Measurements from ENCODE around the gene CAMK1D.
"Not testable (repeated sequence)": the region's sequence is repeated elsewhere in the genome, so short reads cannot be mapped to it uniquely, and the experiment has no call there.

CAMK1D gene

DNA sequence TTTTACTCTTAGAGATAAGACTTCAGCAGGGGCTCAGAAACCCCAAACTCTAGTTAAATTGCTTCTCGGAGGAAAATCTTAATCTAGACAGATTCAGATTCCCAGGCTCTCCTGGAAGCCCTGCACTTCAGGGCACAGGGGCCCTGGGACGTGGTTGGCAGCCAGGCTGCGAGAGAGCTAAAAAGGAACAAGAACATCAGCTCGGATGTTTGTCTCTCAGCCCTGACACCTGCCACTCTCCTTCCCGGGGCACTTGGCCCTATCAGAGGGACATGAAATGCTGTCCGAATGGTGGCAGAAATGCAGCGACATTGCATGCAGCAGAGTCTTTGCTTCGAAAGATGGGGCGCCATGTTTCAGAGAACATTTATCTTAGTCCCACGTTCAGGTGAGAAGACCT is 485.4 kb downstream of the CAMK1D start:
- no peak for DNase-seq

- DNase-seq = no peak
Observed at GRCh38 chr10:12835709-12836108, 486.4 kb downstream of the CAMK1D start.

GRCh38 chr10:12838366-12838765 is 489.0 kb downstream of the CAMK1D start:
- DNase-seq = no peak

DNA sequence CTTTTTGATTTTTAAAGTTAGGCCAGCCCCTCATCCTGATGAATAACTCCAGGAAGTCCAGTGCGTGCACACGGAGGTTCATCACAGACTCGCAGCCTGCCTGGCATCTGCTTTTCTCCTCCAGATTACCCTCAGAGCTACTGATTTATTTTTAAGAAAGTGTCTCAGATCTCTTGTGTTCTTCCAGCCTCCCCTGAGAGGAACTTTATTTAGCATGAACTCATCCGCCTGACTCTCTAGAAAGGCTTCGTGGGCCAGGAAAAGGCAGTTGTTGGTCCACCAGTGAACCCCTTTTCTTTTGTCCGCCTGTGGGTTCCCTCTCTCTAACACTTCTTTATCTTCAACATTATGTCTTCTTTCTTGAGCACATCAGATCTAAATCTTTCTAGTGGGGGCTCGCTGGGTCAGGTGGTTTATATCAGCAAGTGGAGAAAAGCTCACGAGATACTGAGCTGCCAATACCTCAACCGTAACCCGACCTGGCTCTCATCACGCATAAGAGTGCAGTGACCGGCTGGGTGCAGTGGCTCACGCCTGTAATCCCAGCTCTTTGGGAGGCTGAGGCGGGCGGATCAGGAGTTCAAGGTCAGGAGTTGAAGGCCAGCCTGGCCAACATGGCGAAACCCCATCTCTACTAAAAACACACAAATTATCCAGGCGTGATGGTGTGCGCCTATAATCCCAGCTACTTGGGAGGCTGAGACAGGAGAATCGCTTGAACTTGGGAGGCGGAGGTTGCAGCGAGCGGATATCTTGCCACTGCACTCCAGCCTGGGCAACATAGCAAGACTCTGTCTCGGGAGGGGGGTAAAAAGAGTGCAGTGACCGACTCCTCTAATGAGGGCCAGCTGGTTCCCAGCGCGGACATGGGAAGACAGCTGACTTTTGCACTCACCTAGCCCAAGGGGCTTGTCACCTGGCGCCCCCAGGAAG is 489.9 kb downstream of the CAMK1D start:
- DNase-seq = no peak

GRCh38 chr10:12839941-12840611 is 490.7 kb downstream of the CAMK1D start:
- DNase-seq = no peak

GRCh38 chr10:12841426-12841825 is 492.1 kb downstream of the CAMK1D start:
- no peak for DNase-seq

DNA sequence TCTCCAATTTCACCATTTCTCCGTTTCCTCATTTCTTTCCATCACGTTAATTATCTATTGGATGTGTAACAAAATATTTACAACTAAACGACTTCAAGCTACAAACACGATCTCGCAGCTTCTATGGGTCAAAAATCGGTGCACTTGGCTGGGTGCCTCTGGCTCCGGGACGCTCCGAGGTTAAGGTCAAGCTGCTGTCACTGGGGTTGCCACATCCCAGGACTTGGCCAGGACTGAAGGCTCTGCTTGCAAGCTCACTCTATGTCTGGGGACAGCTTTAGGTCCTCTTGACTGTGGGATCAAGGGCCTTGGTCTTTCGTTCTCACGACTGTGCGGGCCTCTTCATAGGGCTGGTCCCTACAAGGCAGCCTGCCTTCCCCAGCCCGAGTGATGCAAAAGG is 492.5 kb downstream of the CAMK1D start:
- no peak for DNase-seq

DNA sequence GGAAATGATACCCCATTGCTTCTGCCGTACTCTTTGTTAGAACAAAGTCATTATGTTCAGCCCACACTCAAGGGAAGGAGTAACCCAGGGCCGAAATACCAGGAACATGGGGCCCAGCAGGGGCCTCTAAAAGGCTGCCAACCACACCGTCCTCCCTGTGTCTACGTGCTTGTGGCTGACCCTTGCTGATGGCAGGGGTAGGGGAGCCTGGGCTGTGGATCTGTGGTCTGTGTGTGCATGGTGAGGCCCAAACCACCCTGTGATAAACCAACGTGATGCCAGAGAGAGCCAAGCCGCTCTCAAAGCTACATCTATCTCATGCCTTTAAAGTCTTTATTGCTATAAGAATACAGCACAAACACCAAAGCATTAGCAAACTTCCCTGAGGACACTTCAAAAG is 493.0 kb downstream of the CAMK1D start:
- DNase-seq = no peak

DNA sequence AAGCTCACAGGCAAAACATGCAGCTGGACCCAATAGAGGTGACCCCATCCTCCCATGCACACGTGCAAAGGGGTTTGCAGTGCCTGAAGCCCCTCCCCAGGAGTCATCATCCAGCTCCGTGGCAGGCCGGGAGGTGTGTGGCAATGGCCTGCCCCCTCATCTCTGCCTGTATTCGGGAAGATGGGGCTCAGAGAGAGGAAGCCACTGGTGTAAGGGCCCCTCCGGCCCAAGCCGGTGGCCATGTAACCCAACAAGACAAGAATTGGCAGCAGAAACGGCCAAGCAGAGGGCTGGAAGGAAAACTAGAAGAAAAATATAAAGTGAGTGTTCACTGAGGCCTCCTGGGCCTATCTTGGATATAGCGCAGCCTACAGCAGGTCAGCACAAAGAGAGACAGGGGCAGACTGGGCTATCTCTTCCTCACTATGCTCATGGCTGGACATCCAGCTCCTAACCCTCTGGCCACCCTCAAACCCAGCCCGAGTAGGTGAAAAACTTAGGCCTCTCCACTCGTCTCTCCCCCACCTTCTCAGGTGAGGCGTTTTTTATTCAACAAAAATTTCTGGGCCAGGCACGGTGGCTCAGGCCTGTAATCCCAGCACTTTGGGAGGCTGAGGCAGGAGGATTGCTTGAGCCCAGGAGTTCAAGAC is 494.1 kb downstream of the CAMK1D start:
- no peak for DNase-seq

DNA sequence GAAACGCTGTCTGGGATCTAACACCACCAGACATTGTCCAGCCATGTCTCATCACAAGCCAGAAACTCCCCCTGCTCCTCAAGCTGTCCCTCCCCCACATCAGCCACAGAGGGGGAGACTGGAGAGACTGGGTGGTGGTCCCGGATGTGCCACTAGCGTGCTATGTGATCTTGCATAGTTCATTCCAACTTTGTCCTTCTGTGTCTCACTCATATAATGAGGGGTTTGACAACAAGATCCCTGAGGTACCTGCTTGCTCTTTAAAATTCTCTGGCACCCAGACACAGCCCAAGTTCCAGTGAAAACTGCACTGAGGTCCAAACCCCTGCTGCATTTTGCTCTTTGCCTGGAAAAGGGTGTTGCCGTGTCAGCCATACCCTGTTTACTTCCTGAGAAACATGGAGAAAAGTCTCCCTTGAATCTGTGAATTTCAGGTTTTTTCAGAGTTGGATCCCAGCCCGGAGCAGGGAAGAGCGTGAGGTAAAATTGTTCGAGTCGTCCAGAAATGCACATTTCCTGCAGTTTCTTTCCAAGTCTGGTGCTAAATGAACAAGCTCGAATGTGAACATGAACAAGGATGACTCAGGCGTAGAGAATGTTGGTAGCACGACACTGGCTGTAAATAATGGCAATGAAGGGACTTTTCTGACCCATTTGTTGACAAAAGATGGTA is 495.6 kb downstream of the CAMK1D start:
- no peak for DNase-seq

DNA sequence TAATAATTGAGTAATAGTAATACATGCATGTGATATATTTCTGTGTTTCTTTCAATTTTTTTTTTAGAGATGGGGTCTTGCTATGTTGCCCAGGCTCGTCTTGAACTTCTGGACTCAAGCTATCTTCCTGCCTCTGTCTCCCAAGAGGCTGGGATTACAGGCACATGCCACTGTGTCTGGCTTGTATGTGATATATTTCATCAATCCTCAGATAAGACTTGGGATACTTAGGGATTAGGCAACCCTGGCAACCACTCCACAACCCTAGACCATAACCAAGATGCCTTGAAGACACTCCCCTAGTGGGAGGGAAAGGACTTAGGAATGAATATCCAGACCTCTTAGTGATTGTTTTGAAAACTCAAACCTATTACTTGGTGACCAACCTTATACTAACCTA is 497.4 kb downstream of the CAMK1D start:
- DNase-seq = no peak

GRCh38 chr10:12847361-12847975 is 498.1 kb downstream of the CAMK1D start:
- DNase-seq = peak; percentile 71

DNA sequence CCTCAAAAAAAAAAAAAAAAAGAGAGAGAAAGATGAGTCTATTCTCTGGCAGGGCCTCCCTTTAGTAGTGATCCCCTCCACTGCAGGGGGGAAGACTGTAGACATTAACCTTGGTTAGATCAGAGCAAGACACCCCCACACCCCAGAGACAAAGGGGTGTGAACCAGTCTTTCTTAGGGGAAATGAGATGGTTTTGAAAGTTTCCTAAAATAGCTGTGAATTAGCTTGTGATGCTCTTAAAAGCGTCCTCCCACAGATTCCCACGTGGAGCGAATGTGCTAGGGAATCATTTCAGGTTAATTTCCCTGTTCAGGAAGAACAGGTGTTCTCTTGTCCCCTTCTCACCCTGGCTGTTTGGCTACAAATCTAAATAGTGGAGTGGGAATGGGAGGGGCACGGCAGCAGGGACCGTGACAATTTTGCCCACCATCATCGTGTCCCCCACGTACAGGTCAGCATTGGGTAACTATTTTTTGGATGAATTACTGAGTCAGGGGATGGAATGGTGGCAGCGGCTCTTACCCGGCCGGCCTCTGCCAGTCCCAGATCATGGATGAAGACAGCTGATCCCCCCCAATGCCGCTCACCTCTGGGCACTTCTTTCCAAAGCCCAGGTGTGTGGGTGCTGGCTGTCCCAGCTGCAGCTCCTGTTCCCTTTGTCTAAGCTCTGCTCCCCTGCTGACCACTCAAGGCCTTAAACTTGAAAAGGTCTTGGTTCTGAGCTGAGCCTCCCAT is 499.3 kb downstream of the CAMK1D start:
- DNase-seq = no peak

DNA sequence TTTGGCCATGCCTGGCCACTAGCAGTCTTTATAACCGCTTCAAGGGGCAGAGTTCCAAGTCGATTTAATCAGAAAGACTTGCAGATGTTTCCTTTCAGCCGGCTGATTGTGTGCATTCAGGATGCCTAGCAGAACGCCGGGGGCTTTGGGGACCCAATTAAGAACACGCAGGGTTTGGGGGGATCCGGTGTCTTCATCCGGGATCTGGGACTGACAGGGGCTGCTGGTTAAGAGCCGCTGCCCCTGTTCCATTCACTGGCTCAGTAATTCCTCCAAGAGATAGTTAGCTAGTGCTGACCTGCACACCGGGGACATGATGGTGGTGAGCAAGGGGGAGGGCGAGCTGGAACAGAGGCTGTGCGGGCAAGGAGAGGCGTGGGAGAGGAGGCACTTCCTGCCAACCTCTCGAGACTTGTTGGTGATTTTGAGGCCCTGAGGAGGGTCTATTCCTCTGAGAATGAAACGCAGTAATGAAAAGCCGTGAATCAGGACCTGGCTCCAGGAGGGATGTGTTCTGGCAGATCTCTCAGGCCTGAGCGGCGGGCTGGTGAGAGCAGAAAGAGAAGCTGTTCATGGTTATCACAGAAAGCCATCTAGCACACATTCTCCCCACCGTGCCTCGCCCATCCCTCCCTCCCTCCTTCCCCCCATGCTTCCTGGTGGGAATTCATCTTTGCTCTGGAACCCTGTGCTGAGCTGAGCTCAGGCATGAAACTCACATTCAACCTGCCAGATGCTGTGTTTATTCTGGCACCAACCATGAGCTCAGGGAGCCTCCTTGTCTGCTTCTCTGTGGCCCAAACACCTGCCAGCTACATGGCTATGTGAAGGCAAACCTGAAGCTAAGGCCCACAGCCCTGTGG is 500.2 kb downstream of the CAMK1D start:
- peak; percentile 8 for DNase-seq

DNA sequence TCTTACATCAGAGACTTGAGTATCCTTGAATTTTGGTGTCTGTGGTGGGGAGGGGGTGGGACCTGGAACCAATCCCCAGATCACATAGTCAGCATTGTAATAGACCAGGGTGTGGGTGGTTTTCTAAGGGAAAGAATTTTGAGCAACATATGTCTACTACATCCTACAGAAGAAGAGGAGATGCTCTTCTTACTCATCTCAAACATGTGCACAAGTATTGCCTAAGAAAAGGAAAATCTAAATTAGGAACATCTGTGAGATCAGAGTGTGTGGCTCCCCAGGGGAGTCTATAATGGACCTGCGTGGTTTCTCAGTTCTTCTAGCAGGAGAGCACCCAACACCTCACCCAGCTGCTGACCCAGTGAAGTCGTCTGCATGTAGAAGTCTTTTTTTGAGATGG is 503.3 kb downstream of the CAMK1D start:
- DNase-seq = no peak

DNA sequence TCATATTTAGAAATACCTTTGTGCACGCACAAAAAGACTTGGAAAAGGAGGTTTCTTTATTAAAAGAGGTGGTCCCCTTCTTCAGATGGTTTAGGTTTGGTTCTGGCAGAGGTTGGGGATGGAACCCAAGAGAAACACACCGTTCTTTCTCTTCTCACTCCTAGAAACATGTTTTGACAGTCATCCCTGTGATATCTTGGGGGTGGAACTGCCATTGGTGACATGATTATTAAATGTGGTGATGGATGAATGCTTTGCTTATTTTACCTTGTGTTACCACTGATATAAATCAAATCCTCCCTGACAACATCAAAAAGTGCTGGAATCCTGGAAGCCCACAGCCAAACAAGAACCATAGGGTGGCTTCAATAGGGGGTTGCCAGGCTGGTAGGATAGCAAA is 505.6 kb downstream of the CAMK1D start:
- DNase-seq = no peak

GRCh38 chr10:12862459-12862858 is 513.1 kb downstream of the CAMK1D start:
- no peak for DNase-seq

DNA sequence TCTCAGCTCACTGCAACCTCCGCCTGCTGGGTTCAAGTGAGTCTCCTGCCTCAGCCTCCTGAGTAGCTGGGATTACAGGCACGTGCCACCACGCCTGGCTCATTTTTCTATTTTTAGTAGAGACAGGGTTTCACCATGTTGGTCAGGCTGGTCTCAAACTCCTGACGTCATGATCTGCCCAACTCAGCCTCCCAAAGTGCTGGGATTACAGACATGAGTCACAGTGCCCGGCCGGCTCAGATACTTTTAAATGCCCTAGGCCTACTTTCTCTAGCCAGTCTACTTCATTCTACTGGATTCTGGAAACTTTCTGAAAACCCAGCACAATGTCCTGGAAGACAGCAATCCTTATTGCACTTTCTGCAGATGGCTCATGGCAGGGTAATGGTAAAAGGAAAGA is 516.2 kb downstream of the CAMK1D start:
- not testable (repeated sequence) for DNase-seq

DNA sequence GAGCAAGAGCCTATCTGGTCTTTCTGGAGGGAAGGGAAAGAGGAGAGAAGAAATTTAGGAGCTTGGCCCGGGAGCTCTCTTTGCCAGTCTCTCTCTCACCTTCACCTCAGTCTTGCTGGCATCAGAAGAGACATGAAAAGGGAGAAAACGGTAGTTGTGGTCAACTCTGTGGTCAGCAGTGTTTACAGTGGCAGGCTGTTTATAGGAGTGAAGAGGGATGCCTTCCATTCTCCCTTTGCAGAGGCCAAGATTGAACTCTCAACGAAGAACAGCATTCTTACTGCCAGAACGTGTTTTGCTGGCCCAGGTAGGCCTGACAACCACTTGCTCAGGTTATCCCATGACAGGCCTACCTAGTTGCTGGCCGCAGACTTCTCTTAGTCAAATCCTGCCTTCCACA is 518.9 kb downstream of the CAMK1D start:
- no peak for DNase-seq

DNA sequence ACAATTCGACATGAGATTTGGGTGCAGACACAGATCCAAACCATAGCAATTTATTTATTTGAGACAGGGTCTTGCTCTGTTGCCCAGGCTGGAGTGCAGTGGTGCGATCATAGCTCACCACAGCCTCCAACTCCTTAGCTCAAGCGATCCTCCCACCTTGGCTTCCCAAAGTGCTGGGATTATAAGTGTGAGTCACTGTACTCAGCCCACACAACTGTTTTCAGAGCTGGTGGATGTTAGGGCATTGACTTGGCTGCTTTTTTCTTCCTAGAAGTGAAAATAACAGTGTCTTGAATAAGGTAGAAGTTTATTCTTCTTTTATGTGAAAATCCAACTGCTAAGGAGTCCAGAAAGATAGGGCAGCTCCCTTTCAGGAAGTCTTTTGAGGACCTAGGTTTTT is 520.1 kb downstream of the CAMK1D start:
- DNase-seq = no peak

- DNase-seq = no peak
Observed at GRCh38 chr10:12872577-12872976, 523.2 kb downstream of the CAMK1D start.
